Endothelial cell of umbilical vein (primary cell): Measurements from ENCODE around the gene CSH2. TPM values are rescaled to one million over a fixed set of nuclear protein-coding genes. Genes with fewer than 3 reads are reported as not detected.

Source experiments
- BruUV-seq: library from RNA; stranded (reverse); fragments of 400-500 nt; replicated peaks from 2 replicates; lab custom pipeline; 2021; lab: Mats Ljungman, UMichigan
- CTCF ChIA-PET: fragments of 300-600, 350-600 bp; sonication (Branson Sonifier 250); formaldehyde crosslinking; loops from one replicate; lab custom pipeline; 2021; ENCODE audit warnings: antibody characterized with exemption, inconsistent platforms; lab: Charles Lee
- POLR2A ChIA-PET: fragments of 300-600, 350-600 bp; sonication (Branson Sonifier 250); formaldehyde crosslinking; loops from one replicate; lab custom pipeline; 2021; ENCODE audit warnings: antibody characterized with exemption, inconsistent platforms; lab: Charles Lee
- DNase-seq: peaks from one replicate; pipeline ENCODE4 v3.0.0-alpha.2; 2011; ENCODE audit warnings: low read depth, low spot score
- FAIRE-seq: peaks from 2 replicates; lab custom pipeline; 2011; peaks lifted over from hg19 to GRCh38; lab: Jason Lieb, UNC
- H2AFZ ChIP-seq: 2 replicates; pipeline ENCODE4 v1.6.0; 2012; ENCODE audit warnings: low read depth, low read length, control low read depth, inconsistent platforms
- H3K27ac ChIP-seq: 2 replicates; pipeline ENCODE4 v1.5.1; 2011; ENCODE audit warnings: low read depth, mild to moderate bottlenecking, control low read depth, low read length, moderate library complexity; ENCODE audit not compliant: insufficient read depth
- H3K27me3 ChIP-seq, 2 experiments: 2 replicates each; pipeline versions ENCODE4 v1.6.0 to v1.6.1; 2011; ENCODE audit warnings: low read length in 2 of 2, mixed read lengths in 1 of 2; ENCODE audit not compliant: control insufficient read depth in 2 of 2, insufficient read depth in 2 of 2
- H3K36me3 ChIP-seq, 2 experiments: 2 replicates in 1 of 2; 3 replicates in 1 of 2; pipeline ENCODE4 v1.5.1; 2011; ENCODE audit warnings: low read length in 2 of 2, mild to moderate bottlenecking in 1 of 2, moderate library complexity in 1 of 2; ENCODE audit not compliant: control insufficient read depth in 2 of 2, insufficient read depth in 2 of 2; ENCODE audit errors: extremely low read depth in 1 of 2
- H3K4me1 ChIP-seq: 3 replicates; pipeline ENCODE4 v1.5.1; 2011; ENCODE audit warnings: mild to moderate bottlenecking, low read length; ENCODE audit not compliant: control insufficient read depth, insufficient read depth; ENCODE audit errors: extremely low read depth
- H3K4me2 ChIP-seq: 2 replicates; pipeline ENCODE4 v1.6.1; 2011; ENCODE audit warnings: low read length, control low read depth, mixed read lengths; ENCODE audit not compliant: insufficient read depth
- H3K4me3 ChIP-seq, 3 experiments: fragments of 200-600 bp in 1 of 3; sonication (generic), shearing (Covaris generic) in 1 of 3; replicated peaks in 1 of 3; 2 replicates each; pipeline ENCODE4 v1.5.1; 2011 to 2016; ENCODE audit warnings: control low read depth in 3 of 3, low read length in 3 of 3, mild to moderate bottlenecking in 2 of 3, inconsistent platforms in 1 of 3, low read depth in 1 of 3, moderate library complexity in 1 of 3; ENCODE audit not compliant: insufficient read depth in 1 of 3
- H3K79me2 ChIP-seq: 2 replicates; pipeline ENCODE4 v1.6.0; 2012; ENCODE audit warnings: low read length, inconsistent platforms; ENCODE audit not compliant: control insufficient read depth, insufficient read depth
- H3K9ac ChIP-seq: replicated peaks from 2 replicates; pipeline ENCODE3; 2011; ENCODE audit warnings: low read length, control low read depth; ENCODE audit not compliant: insufficient read depth; ENCODE audit errors: extremely low read depth
- H3K9me1 ChIP-seq: replicated peaks from 3 replicates; pipeline ENCODE4 v1.6.0; 2011; ENCODE audit warnings: mild to moderate bottlenecking, low read length; ENCODE audit not compliant: control insufficient read depth, insufficient read depth; ENCODE audit errors: extremely low read depth
- H3K9me3 ChIP-seq: replicated peaks from 2 replicates; pipeline ENCODE4 v1.5.1; 2012; ENCODE audit warnings: low read length, inconsistent platforms; ENCODE audit not compliant: control insufficient read depth, insufficient read depth
- H4K20me1 ChIP-seq: replicated peaks from 2 replicates; pipeline ENCODE3; 2011; ENCODE audit warnings: mild to moderate bottlenecking, low read length; ENCODE audit not compliant: control insufficient read depth, insufficient read depth; ENCODE audit errors: extremely low read depth
- CTCF ChIP-seq, 2 donors: IDR thresholded peaks; 1 replicate in 1 of 2; 2 replicates in 1 of 2; pipeline ENCODE4 v1.5.1; 2011; ENCODE audit warnings: low read length in 2 of 2, mild to moderate bottlenecking in 2 of 2, moderate library complexity in 2 of 2, control low read depth in 1 of 2, inconsistent platforms in 1 of 2, low read depth in 1 of 2; ENCODE audit not compliant: insufficient read depth in 1 of 2; ENCODE audit errors: extremely low read depth in 1 of 2
- EZH2 ChIP-seq: IDR thresholded peaks from 2 replicates; pipeline ENCODE4 v1.6.1; 2012; ENCODE audit warnings: borderline replicate concordance, low read depth, mild to moderate bottlenecking, moderate library complexity, low read length, inconsistent platforms; ENCODE audit not compliant: severe bottlenecking
- FOS ChIP-seq: IDR thresholded peaks from 2 replicates; pipeline ENCODE4 v1.6.1; 2011; ENCODE audit warnings: mild to moderate bottlenecking, low read length, moderate library complexity, borderline replicate concordance; ENCODE audit not compliant: insufficient read depth
- GATA2 ChIP-seq: IDR thresholded peaks from 2 replicates; pipeline ENCODE4 v1.7.0; 2011; ENCODE audit warnings: low read depth, mild to moderate bottlenecking, moderate library complexity, mixed read lengths, low read length; ENCODE audit not compliant: insufficient read length, insufficient read depth
- JUN ChIP-seq: IDR thresholded peaks from 2 replicates; pipeline ENCODE4 v1.6.1; 2011; ENCODE audit warnings: borderline replicate concordance, low read depth; ENCODE audit not compliant: insufficient read length, insufficient read depth
- MAX ChIP-seq: IDR thresholded peaks from 2 replicates; pipeline ENCODE4 v1.6.1; 2011; ENCODE audit not compliant: insufficient read depth, insufficient read length
- MYC ChIP-seq: IDR thresholded peaks from one replicate; pipeline ENCODE4 v1.6.1; 2011; ENCODE audit warnings: mild to moderate bottlenecking, low read depth, low read length
- POLR2A ChIP-seq: IDR thresholded peaks from 2 replicates; pipeline ENCODE4 v1.6.1; 2012; ENCODE audit warnings: low read depth, mild to moderate bottlenecking, control low read depth, low read length
- POLR2AphosphoS5 ChIP-seq: IDR thresholded peaks from 2 replicates; pipeline ENCODE4 v1.6.1; 2012; ENCODE audit warnings: low read depth, mild to moderate bottlenecking, control low read depth, low read length, moderate library complexity; ENCODE audit not compliant: insufficient read depth
- dilution Hi-C: fragments of 300-500 bp; cut with MboI; formaldehyde crosslinking; loops from one replicate; pipeline ENCODE4 v1.15.0; 2019; ENCODE audit warnings: low sequenced_read_pairs; ENCODE audit not compliant: extremely low pct_ligation_motif_present
- intact Hi-C: fragments of 100-400 bp; cut with micrococcal nuclease; formaldehyde crosslinking; loops from one replicate; pipeline ENCODE4 v1.10.0; 2022
- polyA plus RNA-seq, 4 experiments: library from polyadenylated mRNA; depleted of rRNA in 3 of 4; stranded (reverse) in 3 of 4; unstranded in 1 of 4; fragments of >200 nt; gene quantifications; 2 replicates each; pipeline versions ENCODE4 v1.2.1 to v1.2.3, GENCODE V29; 2011 to 2012; ENCODE audit warnings: missing spikeins in 1 of 4
- total RNA-seq: library from RNA; stranded (reverse); gene quantifications from 2 replicates; pipeline ENCODE4 v1.2.3, GENCODE V29; 2021

CSH2 gene
- total and polyA plus RNA-seq, 2 donors (not counting 3 experiments of a cell fraction or from before 2014, with no cell fraction given) = not detected

GRCh38 chr17:63831505-63831904, 42.0 kb downstream of the CSH2 start:
- no peak for FAIRE-seq
- TF ChIP-seq FOS (no peak), GATA2 (no peak), EZH2 (no peak), MAX (no peak), POLR2A (no peak), CTCF (IDR thresholded peaks at IDR 0.05; ENCODE audit: extremely low read depth in 1 of 2, insufficient read depth in 1 of 2, low read depth in 1 of 2, low read length in 2 of 2) (no peak), POLR2AphosphoS5 (no peak), JUN (no peak), MYC (no peak)
- no peaks in the 10 kb centered on the region for H4K20me1 ChIP-seq
- H3K4me2 ChIP-seq = no peak overlapping the region
- intact Hi-C loops (no loop called here), dilution Hi-C loops (no loop called here)
- CTCF ChIA-PET = interaction anchor here (1.0 to 1.6 kb wide), 2 partner anchors 17 to 29 kb away, joined by 3 to 6 read pairs; no protein-coding TSS in a partner anchor
- peaks cover 12% of the 10 kb centered on the region for H3K4me1 ChIP-seq
- H3K9me3 ChIP-seq = no peaks in the 10 kb centered on the region
- H3K9me1 ChIP-seq = no peaks in the 10 kb centered on the region
- no peak overlapping the region for H3K9ac ChIP-seq
- H3K79me2 ChIP-seq = peaks cover 26% of the 10 kb centered on the region
- POLR2A ChIA-PET = no interaction called here
- DNase-seq = no peak
- H3K27me3 ChIP-seq = no peaks in the 10 kb centered on the region
- H3K36me3 ChIP-seq = peaks cover 29 to 58% of the 10 kb centered on the region in 2 experiments
- no peak overlapping the region for H3K4me3 ChIP-seq
- H3K27ac ChIP-seq = no peak overlapping the region
- BruUV-seq = no TSS peak
- no peak overlapping the region for H2AFZ ChIP-seq
